ENCODE results near the gene PRM1.

PRM1 gene

DNA sequence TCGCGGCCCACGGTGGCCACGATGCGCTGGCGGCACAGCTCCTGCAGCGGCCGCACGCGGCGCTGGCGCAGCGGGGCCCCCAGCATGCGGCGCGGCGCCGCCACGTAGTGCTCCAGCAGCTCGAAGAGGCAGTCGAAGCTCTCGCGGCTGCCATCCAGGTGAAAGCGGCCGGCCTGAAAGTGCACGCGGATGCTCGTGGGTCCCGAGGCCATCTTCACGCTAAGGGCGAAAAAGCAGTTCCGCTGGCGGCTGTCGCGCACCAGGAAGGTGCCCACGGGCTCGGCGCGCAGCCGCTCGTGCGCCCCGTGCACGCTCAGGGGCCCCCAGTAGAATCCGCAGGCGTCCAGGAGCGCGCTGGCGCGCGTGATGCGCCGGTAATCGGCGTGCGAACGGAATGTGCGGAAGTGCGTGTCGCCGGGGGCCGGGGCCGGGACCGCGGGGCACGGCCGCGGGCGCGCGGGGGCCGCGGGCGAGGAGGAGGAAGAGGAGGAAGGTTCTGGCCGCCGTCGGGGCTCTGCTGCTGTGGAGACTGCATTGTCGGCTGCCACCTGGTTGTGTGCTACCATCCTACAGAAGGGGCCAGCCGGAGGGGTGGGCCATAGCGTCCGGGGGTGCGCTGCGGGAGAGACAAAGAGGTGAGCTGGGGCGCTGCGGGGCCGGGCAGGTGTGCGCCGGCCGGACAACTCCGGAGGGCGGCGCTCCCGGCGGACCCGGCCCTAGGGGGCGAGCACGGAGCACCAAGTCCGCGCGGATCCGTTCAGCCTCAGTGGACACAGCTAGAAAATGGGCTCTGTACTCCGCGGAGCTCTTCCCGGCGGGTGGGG is 26.0 kb downstream of the PRM1 start:
- FAIRE-seq (no peak), DNase-seq (ENCODE audit: insufficient read length, low spot score) (no peak)

DNA sequence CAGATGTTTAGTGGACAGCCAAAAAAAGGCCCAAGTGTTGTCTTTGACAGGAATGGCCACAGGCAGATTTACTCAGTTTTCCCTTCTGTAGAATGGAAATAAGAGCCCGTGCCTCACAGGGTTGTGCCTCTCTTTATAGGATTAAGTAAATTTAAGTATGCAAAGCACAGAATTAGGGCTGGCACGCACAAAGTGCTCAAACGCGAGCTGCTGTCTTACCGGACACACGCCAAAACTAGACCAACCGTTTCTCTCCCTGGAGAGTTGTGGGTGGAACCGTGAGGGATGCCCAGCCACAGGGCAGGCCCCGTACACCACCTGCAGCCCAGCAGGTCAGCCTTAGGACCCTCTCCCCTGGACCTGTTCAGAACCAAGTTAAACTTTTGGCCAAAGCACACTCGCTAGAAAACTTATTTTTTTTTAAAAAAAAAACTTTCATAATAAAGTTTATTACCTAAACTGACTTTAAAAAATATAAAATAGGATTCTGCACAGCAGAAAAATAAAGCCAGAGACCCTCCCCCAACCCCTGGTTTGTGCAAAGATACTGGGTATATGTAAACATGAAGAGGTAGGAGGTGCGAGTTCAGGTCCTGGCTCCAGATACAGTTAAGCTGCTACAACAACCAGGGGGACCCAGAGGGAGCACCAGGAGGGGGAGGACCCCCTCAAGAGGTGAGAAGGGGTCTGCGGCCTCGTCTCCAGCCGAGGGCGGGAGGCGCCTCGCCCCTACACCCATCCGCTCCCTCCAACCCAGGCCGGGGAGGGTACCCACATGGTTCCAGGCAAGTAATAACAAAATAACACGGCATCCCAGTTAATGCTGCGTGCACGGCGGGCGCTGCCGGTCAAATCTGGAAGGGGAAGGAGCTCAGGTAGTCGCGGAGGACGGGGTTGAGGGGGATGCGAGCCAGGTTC is 26.9 kb downstream of the PRM1 start:
- DNase-seq (ENCODE audit: insufficient read length, low spot score) = no peak

DNA sequence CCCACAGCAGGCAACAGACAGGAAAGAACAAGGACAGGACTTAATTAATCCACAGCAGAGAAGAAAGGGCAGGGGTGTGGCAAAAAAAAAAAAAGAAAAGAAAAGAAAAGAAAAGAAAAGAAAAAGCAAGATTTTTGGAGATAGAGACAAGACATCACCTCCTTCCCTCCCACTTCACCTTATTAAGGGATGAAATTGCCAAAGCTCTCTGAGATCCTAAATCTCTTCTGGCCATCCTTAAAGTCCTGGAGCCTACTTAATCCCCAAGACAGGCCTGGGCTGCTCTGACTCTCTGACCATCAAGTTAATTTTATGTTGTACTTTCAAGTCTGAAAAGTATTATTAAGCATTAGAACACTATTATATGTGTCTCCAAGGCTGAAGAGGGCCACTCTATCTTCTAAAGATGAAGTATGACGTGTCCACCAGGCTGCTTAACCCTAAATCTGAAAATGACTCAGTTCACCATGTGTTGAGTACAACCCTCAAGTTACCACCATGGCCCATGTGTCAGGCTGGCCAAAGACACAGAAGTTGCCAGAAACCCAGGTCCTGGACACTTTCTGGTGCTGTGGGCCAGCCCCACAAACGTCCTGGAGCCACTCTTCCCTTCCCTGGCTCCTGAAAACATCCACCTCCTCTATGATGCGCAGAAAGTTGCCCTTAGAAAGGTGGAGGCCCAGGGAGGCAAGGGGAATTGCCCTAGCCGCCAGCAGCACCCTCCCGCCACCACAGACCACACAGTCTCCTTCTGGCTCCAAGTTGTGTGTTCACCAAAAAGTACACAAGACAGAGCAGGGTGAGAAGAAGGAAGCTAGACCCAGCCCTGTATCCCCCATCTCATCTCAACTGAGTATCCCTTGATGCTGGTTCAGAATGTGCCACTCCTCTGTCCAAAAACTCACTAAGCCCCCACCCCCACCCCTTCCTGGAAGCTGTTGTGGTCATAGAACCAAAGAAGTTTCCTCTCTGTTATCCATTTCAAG is 27.8 kb downstream of the PRM1 start:
- FAIRE-seq (no peak), DNase-seq (ENCODE audit: insufficient read length, low spot score) (no peak)

More for the DNA sequence above, 26.9 kb downstream of the PRM1 start:
- FAIRE-seq = no peak

DNA sequence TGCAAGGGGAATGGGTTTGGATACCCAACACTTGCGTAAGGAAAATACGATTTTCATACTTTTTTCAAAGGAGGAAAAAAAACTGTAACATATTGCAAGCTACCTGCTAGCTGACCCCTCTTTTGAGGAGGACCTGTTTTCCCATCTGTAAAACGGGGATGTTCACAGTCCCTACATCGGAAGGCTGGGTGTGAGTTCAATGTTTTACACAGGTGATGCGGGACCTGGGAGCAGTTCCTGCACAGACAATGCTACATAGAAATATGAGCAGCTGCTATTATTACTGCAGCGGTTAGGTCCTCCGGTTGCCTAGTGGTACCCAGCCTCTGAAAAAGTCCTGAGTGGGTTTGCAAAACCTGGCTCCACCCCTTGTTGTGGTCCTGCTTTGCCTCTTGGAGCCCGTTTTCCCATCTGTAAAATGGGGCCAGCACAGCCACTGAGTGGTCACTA is 28.6 kb downstream of the PRM1 start:
- no peak for DNase-seq (ENCODE audit: insufficient read length, low spot score)
- no peak for FAIRE-seq

DNA sequence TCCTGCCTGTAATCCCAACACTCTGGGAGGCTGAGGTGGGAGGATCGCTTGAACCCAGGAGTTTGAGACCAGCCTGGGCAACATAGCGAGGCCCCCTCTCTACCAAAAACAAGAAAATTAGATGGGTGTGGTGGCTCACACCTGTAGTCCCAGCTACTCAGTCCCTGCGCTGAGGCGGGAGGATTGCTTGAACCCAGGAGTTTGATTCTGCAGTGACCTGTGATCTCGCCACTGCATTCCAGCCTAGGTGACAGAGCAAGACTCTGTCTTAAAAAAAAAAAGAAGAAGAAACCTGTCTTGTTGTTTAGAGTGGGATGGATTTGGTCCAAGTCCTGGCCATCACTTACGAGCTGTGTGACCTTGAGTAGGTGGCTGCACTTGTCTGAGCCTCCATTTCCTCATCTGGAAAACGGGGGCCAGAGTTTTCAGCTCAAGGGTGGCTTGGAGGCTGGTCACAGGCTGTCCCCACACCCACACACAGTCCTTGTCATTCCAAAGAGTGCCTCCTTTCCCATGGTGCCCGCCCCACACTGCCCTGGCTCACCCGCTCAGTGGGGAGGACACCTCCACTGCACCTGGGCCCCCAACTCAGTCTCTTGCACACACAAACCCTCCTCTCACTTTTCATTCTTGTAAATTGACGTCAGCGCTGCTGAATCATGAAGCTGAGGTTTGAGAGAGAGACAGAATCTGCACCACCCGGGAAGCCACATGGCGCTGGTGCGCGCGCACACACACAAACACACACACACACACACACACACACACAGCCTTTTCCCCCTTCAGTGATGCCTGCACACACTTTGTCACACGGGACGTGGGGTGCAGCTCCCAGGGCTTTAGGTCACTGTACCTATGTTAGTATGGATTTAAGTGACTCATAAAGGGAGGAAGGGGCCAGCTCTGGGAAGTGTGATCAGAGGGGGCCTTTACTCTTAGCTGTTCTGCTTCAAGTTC is 29.3 kb downstream of the PRM1 start:
- FAIRE-seq = no peak
- no peak for DNase-seq (ENCODE audit: insufficient read length, low spot score)

DNA sequence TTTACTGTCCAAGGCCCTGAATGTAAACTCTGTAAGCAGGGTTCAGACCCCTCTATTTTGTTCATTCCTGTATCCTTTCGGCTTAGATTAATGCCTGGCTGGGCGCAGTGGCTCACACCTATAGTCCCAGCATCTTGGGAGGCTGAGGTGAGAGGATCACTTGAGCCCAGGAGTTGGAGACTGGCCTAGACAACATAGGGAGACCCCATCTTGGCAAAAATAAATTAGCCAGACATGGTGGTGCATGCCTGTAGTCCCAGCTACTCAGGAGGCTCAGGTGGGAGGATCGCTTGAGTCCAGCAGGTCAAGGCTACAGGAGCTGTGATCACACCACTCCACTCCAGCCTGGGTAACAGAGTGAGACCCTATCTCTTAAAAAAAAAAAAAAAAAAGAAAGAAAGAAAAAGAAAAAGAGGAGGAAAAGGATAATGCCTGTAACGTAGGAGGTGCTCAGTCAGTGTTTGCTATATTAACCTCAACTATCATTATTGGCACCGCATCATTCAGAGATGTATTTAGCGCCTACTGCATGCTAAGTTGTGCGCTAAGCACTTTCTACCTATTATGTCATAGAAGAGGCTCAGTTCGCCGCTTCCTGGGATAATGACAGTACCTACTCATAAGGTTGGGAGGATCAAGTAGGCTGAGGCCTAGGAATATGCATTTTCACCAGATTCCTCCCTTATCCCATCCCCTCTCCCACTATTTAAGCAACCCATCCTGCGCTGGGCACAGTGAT is 30.2 kb downstream of the PRM1 start:
- DNase-seq (ENCODE audit: insufficient read length, low spot score) = no peak
- no peak for FAIRE-seq

DNA sequence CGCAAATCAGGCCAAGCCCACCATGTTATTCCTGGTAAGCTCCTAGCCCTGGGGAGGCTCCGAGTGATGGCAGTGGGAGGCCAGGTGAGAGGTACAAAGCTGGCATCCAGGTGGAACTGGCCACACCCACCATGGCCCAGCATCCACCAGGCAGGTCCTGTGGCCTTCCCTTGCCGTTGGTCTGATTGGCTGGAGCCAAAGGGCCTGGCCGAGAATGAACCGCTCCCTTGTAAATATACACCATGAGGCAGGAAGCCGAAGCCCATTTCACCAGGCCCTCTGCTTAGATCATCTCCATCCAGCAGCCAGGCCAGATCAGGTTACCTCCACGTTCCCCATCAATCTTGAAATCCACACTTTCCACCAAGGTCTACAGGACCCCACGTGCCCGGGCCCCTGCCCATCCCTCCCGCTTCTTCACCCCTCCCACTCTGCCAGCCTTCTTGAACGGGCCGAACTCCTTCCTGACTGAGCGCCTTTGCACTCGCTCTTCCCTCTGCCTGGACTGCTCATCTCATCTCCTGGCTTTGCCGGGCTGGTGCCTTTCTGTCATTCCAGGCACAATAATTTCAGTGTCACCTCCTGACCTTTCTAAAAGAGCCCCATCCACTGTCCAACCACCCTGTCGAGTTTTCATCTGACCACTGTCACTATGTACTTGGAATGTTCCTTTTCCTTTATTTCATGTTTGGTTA is 30.9 kb downstream of the PRM1 start:
- FAIRE-seq (no peak), DNase-seq (ENCODE audit: insufficient read length, low spot score) (no peak)

DNA sequence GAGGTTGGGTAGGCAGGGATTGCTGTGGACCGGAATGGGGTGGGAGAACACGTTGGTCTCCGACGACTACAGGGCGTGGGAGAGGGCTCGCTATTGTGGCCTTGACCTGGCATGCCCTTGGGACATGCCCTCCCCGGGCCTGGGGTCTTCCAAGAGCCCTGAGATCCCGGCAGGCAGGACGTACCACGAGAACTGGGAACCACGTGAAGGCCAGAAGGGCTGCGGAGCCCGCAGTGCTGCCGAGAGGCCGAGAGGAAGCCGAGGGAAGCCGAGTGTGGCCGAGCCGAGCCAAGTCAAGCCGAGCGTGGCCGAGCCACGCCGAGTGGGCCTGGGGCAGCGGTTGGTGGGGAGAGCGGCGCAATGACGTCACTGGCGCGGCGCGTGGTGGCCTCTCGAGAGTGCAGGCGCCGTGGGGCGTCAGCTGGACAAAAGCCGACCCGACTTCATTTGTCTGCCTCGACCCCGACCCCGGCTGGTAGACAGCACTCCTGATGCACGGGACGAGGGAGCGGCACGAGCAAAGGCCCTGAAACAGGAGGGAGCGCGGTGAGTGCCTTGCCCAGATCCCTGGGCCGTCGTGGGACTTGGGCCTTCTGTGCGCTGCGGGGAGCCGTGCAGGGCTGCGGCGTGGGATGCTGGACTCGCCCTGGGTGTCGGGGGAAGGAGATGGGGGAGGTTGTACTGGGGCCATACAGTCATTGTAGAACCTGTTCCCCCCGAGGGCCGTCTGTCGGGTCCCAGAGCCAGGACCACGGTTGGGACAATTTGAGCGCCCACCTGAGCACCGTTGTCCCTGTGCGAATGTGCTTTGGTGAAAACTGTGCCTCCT is 31.7 kb downstream of the PRM1 start:
- FAIRE-seq (no peak), DNase-seq (ENCODE audit: insufficient read length, low spot score) (no peak)

DNA sequence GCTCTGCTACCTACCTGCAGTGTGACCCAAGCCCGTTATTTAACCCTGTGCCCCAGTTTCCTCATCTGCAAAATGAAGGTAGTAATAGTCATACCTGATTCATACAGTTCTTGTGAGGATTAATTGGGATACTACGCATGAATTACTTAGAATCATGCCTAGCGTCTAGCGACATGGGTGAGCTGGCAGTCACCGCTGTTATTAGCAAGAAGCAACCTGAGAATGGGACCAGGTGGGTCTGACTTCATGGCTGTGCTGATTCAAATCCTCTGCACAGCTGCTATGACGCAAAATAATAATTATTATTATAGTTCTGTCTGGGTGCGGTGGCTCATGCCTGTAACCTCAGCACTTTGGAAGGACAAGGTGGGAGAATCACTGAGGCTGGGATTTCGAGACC is 33.0 kb downstream of the PRM1 start:
- no peak for FAIRE-seq

DNA sequence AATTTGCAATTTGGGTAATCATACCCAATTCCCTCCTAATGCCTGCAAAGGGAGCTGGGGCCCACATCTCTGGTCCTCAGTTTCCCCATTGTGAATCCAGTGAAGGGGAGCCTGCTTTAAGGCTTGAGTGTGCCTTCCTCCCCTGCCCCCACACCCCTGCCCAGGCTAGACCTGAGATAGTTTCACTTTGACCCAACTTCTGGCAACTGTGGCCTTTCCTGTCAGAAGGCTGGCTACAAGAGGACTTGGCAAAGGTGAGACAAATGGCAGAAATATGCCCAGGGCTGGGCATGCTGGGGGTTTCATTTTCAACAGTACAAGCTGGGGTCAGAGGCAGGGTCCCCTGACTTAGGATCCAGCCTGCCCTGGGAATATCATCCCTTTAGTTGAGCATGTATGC is 35.1 kb downstream of the PRM1 start:
- FAIRE-seq (no peak), DNase-seq (ENCODE audit: insufficient read length, low spot score) (no peak)

More for the DNA sequence above, 33.0 kb downstream of the PRM1 start:
- no peak for DNase-seq (ENCODE audit: insufficient read length, low spot score)

DNA sequence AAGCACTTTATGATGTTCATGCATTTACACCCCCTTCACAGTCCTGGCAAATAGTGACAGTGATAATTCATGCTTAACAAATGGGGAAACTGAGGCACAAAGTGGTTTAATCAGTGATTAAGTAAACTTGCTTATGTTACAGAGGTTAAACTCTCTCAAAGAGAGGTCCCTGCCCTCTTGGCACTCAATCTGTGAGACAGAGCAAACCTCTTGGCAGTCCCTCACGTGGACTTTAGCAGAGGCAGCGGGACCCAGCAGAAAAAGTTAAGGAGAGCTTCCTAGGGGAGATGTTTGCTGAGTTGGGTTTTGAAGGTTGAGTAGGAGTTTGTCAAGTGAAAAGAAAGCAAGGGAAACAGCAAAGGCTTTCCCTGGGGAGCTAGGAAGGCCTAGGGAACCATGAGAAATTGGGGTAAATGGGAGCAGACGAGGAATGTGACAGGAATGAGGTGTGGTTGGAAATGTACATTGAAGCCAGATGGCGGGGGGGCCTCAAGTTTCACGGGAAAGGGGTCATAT is 35.9 kb downstream of the PRM1 start:
- FAIRE-seq (no peak), DNase-seq (ENCODE audit: insufficient read length, low spot score) (no peak)

DNA sequence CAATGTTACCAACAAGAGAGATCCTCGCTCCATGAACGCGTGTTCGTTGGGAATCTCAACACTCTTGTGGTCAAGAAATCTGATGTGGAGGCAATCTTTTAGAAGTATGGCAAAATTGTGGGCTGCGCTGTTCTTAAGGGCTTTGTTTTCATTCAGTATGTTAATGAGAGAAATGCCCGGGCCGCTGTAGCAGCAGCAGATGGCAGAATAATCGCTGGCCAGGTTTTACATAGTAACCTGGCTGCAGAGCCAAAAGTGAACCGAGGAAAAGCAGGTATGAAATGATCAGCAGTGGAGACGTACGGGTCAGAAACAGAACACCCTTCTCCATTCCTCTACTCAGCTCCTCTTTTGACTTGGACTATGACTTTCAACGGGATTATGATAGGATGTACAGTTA is 38.5 kb downstream of the PRM1 start:
- DNase-seq (ENCODE audit: insufficient read length, low spot score) (no peak), FAIRE-seq (no peak)

DNA sequence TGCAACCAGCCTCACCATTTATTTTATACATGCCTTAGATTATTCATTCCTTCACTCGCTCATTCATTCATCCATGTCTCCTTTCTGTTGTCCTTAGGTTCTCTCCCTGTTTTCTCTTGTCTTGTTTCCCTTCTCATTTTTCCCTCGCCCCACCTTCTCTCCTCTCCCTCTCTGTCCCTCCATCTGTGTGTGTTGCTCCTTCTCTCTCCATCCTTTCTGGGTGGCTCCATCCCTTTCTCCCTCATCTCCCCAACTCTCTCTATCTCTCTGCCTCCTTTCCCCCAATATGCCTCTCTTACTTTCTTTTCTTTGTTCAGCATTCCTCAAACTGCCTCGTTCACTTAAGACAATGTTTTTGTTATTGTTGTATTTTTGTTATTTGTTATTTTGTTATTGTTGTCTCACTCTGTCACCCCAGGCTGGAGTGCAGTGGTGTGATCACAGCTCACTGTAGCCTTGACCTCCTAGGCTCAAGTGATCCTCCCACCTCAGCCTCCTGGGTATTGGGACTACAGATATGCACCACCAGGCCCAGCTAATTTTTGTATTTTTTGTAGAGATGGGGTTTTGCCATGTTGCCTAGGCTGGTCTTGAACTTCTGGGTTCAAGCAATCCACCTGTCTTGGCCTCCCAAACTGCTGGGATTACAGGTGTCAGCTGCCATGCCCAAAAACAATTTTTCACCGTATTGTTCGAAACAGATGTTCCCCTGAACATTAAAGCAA is 39.5 kb downstream of the PRM1 start:
- DNase-seq (ENCODE audit: insufficient read length, low spot score) = no peak
- no peak for FAIRE-seq

DNA sequence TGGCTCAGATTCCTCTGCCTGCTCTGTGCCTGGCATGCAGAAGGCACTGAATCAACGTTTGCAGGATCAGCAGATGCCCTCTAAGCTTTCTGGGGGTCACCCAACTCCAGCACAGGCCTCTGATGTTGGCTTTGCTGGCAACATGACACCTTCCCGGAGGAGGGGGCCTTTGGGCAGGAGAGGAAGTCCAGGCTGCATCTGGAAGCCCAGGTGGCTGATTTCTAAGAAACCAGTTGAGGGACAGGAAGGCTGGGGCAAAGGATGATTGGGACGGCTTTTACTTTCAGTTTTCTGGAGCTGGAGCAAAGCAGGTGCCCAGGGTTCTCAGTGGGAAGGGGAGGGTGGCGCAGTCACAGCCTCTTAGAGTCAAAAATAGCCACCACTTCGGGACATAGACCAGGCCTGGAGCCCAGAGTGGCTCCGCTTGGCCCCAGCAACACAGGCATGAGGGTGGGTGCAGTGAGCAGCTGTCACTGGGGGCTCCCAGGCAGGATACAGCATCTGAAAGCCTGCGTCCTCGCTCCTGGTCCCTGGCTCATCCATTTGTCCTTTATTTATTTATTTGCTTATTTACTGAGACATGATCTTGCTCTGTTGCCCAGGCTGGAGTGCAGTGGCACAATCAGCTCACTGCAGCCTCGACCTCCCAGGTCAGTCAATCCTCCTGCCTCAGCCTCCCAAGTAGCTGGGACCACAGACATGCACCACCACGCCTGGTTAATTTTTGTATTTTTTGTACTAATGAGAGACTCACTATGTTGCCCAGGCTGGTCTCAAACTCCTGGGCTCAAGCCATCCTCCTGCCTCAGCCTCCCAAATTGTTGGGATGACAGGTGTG is 40.3 kb downstream of the PRM1 start:
- FAIRE-seq (no peak), DNase-seq (ENCODE audit: insufficient read length, low spot score) (no peak)

Data from HTR-8/SVneo (cell line).